GM12864 (cell line): Measurements from ENCODE around the gene CFAP119.

Experiments used
- DNase-seq: peaks from one replicate; pipeline ENCODE4 v3.0.0-alpha.2; 2011; ENCODE audit warnings: low read depth
- H3K4me3 ChIP-seq: 2 replicates; pipeline ENCODE4 v1.5.1; 2011; ENCODE audit warnings: mild to moderate bottlenecking, low read depth, low read length, control low read depth
- CTCF ChIP-seq: IDR thresholded peaks from 2 replicates; pipeline ENCODE4 v1.5.1; 2011; ENCODE audit warnings: low read depth, mild to moderate bottlenecking, moderate library complexity, low read length, control low read depth, inconsistent platforms; ENCODE audit errors: missing control alignments

Gene CFAP119

GRCh38 chr16:30779596-30779995 is 17.7 kb upstream of the CFAP119 start:
- TF ChIP-seq CTCF: no peak
- H3K4me3 ChIP-seq: no peak overlapping the region
- DNase-seq: no peak

- TF ChIP-seq CTCF: no peak
- DNase-seq: no peak
- no peak overlapping the region for H3K4me3 ChIP-seq
Measured at GRCh38 chr16:30778549-30779244, 16.8 kb upstream of the CFAP119 start.

GRCh38 chr16:30777591-30778297 is 15.9 kb upstream of the CFAP119 start:
- TF ChIP-seq CTCF: no peak
- no peak for DNase-seq
- no peak overlapping the region for H3K4me3 ChIP-seq

- TF ChIP-seq CTCF: no peak
- H3K4me3 ChIP-seq: peak overlapping the region; percentile 69
- DNase-seq: peak; percentile 30
Measured at GRCh38 chr16:30775392-30776188, 13.7 kb upstream of the CFAP119 start.

- TF ChIP-seq CTCF: no peak
- no peak for DNase-seq
- H3K4me3 ChIP-seq: peak overlapping the region; percentile 69
Measured at GRCh38 chr16:30775131-30775391, 13.2 kb upstream of the CFAP119 start.

- H3K4me3 ChIP-seq: no peak overlapping the region; the same call in 1 of the 2 replicates
- no peak for DNase-seq
- TF ChIP-seq CTCF: no peak
Measured at GRCh38 chr16:30774367-30775130, 12.7 kb upstream of the CFAP119 start.
